Esophagus mucosa (tissue), 1 donor: ENCODE results near the gene ZNF587. TPM values are rescaled to one million over a fixed set of nuclear protein-coding genes. Genes with fewer than 3 reads are reported as not detected.
"Not testable (repeated sequence)": the region's sequence is repeated elsewhere in the genome, so short reads cannot be mapped to it uniquely, and the experiment has no call there.

Experiments
- ATAC-seq: fragments of 200-7000 bp; cut with Tn5 transposase; one replicate; pipeline ENCODE4 v1.9.1; 2020
- total RNA-seq: library from RNA; stranded (reverse); gene quantifications from one replicate; pipeline ENCODE4 v1.2.4, GENCODE V29; 2023
- donor health status: DM: yes; HTN: yes; CAD: no.

The ZNF587 gene
- 16.3 TPM for total RNA-seq

- peak; percentile 96 for ATAC-seq
These were observed at the start of gene ZNF587 for GRCh38 chr19:57849666-57850473. ZNF587 (plus strand) TSS chr19:57849859; CDS start chr19:57850039, 180 bp downstream.

- no peak for ATAC-seq
These were observed 49.0 kb upstream of the ZNF587 start for GRCh38 chr19:57800696-57801095.

GRCh38 chr19:57802269-57802668 is 47.4 kb upstream of the ZNF587 start:
- no peak for ATAC-seq

- no peak for ATAC-seq
These were observed 46.4 kb upstream of the ZNF587 start for GRCh38 chr19:57803265-57803593.

GRCh38 chr19:57803594-57804325 is 45.9 kb upstream of the ZNF587 start:
- ATAC-seq = no peak

- no peak for ATAC-seq
These were observed 42.1 kb upstream of the ZNF587 start for GRCh38 chr19:57807541-57807940.

GRCh38 chr19:57810410-57811295 is 39.0 kb upstream of the ZNF587 start:
- not testable (repeated sequence) for ATAC-seq

- no peak for ATAC-seq
These were observed 37.4 kb upstream of the ZNF587 start for GRCh38 chr19:57812226-57812625.

- not testable (repeated sequence) for ATAC-seq
These were observed 36.5 kb upstream of the ZNF587 start for GRCh38 chr19:57812975-57813820.

- ATAC-seq = peak; percentile 62
These were observed 35.6 kb upstream of the ZNF587 start for GRCh38 chr19:57813919-57814504.

- ATAC-seq = peak; percentile 90
These were observed 35.0 kb upstream of the ZNF587 start, which contains the start of gene ZNF552 for GRCh38 chr19:57814505-57815246. ZNF552 (minus strand) TSS chr19:57814913; CDS start chr19:57814743, 170 bp downstream.

- ATAC-seq = no peak
These were observed 34.2 kb upstream of the ZNF587 start for GRCh38 chr19:57815247-57816075.

- ATAC-seq = no peak
These were observed 33.0 kb upstream of the ZNF587 start for GRCh38 chr19:57816652-57817051.

- no peak for ATAC-seq
These were observed 31.7 kb upstream of the ZNF587 start for GRCh38 chr19:57817976-57818375.

GRCh38 chr19:57818378-57818777 is 31.3 kb upstream of the ZNF587 start:
- no peak for ATAC-seq

- ATAC-seq = peak; percentile 89
These were observed 30.0 kb upstream of the ZNF587 start for GRCh38 chr19:57819475-57820148.

GRCh38 chr19:57820599-57820998 is 29.1 kb upstream of the ZNF587 start:
- no peak for ATAC-seq

GRCh38 chr19:57821095-57821494 is 28.6 kb upstream of the ZNF587 start:
- not testable (repeated sequence) for ATAC-seq

- ATAC-seq = not testable (repeated sequence)
These were observed 28.2 kb upstream of the ZNF587 start for GRCh38 chr19:57821501-57821900.
